CD14-positive monocyte (primary cell): Measurements from ENCODE around the gene ZNF92. TPM values are rescaled to one million over a fixed set of nuclear protein-coding genes. Genes with fewer than 3 reads are reported as not detected.

Experiments
- DNase-seq, 3 donors: peaks; one replicate each; pipeline ENCODE4 v3.0.0-alpha.2; 2011 to 2022
- H2AFZ ChIP-seq: 2 replicates; pipeline ENCODE4 v1.6.0; 2012; ENCODE audit warnings: mild to moderate bottlenecking, low read depth, low read length, inconsistent platforms; ENCODE audit not compliant: insufficient read depth, poor library complexity, severe bottlenecking
- H3K27ac ChIP-seq, 2 donors: 1 replicate in 1 of 2; 2 replicates in 1 of 2; pipeline ENCODE4 v1.5.1; 2012 to 2013; ENCODE audit warnings: low read length in 2 of 2, control low read depth in 1 of 2, inconsistent platforms in 1 of 2, low read depth in 1 of 2, mild to moderate bottlenecking in 1 of 2
- H3K27me3 ChIP-seq, 2 donors: one replicate each; pipeline versions ENCODE4 v1.6.0 to v1.6.1; 2011 to 2013; ENCODE audit warnings: low read length in 2 of 2; ENCODE audit not compliant: control insufficient read depth in 2 of 2, insufficient read depth in 2 of 2
- H3K36me3 ChIP-seq, 2 donors: replicated peaks in 1 of 2; 1 replicate in 1 of 2; 2 replicates in 1 of 2; pipeline versions ENCODE4 v1.5.1 to v1.6.1; 2012 to 2013; ENCODE audit warnings: low read length in 2 of 2, control low read depth in 1 of 2, inconsistent platforms in 1 of 2, mild to moderate bottlenecking in 1 of 2; ENCODE audit not compliant: insufficient read depth in 2 of 2, control insufficient read depth in 1 of 2
- H3K4me1 ChIP-seq, 2 donors: 1 replicate in 1 of 2; 2 replicates in 1 of 2; pipeline versions ENCODE4 v1.5.1 to v1.6.1; 2012 to 2013; ENCODE audit warnings: low read length in 2 of 2, control low read depth in 1 of 2, inconsistent platforms in 1 of 2, mild to moderate bottlenecking in 1 of 2, moderate library complexity in 1 of 2; ENCODE audit not compliant: insufficient read depth in 2 of 2, control insufficient read depth in 1 of 2
- H3K4me2 ChIP-seq: replicated peaks from 2 replicates; pipeline ENCODE3; 2012; ENCODE audit warnings: low read length, moderate library complexity, mild to moderate bottlenecking; ENCODE audit not compliant: poor library complexity, severe bottlenecking; ENCODE audit errors: extremely low read depth
- H3K4me3 ChIP-seq, 3 experiments: fragments of 200-600 bp in 1 of 3; sonication (generic) in 1 of 3; replicated peaks in 1 of 3; 1 replicate in 2 of 3; 2 replicates in 1 of 3; pipeline ENCODE4 v1.5.1; 2011 to 2013; ENCODE audit warnings: low read length in 3 of 3, mild to moderate bottlenecking in 3 of 3, control low read depth in 2 of 3, low read depth in 2 of 3, inconsistent platforms in 1 of 3, moderate library complexity in 1 of 3
- H3K79me2 ChIP-seq: 2 replicates; pipeline ENCODE4 v1.6.0; 2012; ENCODE audit warnings: mild to moderate bottlenecking, control low read depth, inconsistent platforms, low read length, moderate library complexity; ENCODE audit not compliant: insufficient read depth
- H3K9ac ChIP-seq: 2 replicates; pipeline ENCODE4 v1.6.0; 2017; ENCODE audit warnings: low read length, mild to moderate bottlenecking; ENCODE audit not compliant: insufficient read depth, poor library complexity, severe bottlenecking
- H3K9me3 ChIP-seq, 2 donors: replicated peaks in 1 of 2; 1 replicate in 1 of 2; 2 replicates in 1 of 2; pipeline versions ENCODE4 v1.5.1 to v1.6.1; 2012 to 2013; ENCODE audit warnings: low read length in 2 of 2, control low read depth in 1 of 2; ENCODE audit not compliant: control insufficient read depth in 1 of 2, insufficient read depth in 1 of 2
- H4K20me1 ChIP-seq: 2 replicates; pipeline ENCODE4 v1.6.0; 2012; ENCODE audit warnings: mild to moderate bottlenecking, low read length, control low read depth, moderate library complexity; ENCODE audit not compliant: insufficient read depth
- H3K27ac Mint-ChIP-seq, 7 donors: one replicate each; pipeline ENCODE4 v1.8.0; 2020; ENCODE audit warnings: mild to moderate bottlenecking in 7 of 7, mixed read lengths in 7 of 7, moderate library complexity in 6 of 7, inconsistent platforms in 2 of 7
- H3K27me3 Mint-ChIP-seq, 3 donors: one replicate each; pipeline ENCODE4 v1.8.0; 2021 to 2022; ENCODE audit warnings: low read depth in 3 of 3, mild to moderate bottlenecking in 3 of 3, mixed read lengths in 3 of 3, moderate library complexity in 3 of 3, inconsistent platforms in 1 of 3
- H3K36me3 Mint-ChIP-seq, 2 donors: one replicate each; pipeline ENCODE4 v1.8.0; 2020; ENCODE audit warnings: mixed read lengths in 2 of 2, inconsistent platforms in 1 of 2, mild to moderate bottlenecking in 1 of 2
- H3K4me1 Mint-ChIP-seq: one replicate; pipeline ENCODE4 v1.8.0; 2020; ENCODE audit warnings: mild to moderate bottlenecking, mixed read lengths
- H3K4me3 Mint-ChIP-seq, 2 donors: one replicate each; pipeline ENCODE4 v1.8.0; 2020; ENCODE audit warnings: mild to moderate bottlenecking in 2 of 2, mixed read lengths in 2 of 2, moderate library complexity in 1 of 2
- H3K9me3 Mint-ChIP-seq, 7 donors: one replicate each; pipeline ENCODE4 v1.8.0; 2020 to 2022; ENCODE audit warnings: mixed read lengths in 7 of 7, mild to moderate bottlenecking in 6 of 7, moderate library complexity in 6 of 7, inconsistent platforms in 2 of 7
- WGBS: methylation state at CpG from one replicate; pipeline ENCODE4 v1.1.5; 2013; ENCODE audit warnings: missing lambda C conversion rate; ENCODE audit not compliant: insufficient coverage; 5-methylcytosine and 5-hydroxymethylcytosine counted together
- intact Hi-C, 2 donors: fragments of 100-400 bp; cut with micrococcal nuclease; formaldehyde crosslinking; loops; one replicate each; pipeline versions ENCODE4 v1.15.0 to v1.15.1; 2023
- polyA plus RNA-seq, 3 donors: library from polyadenylated mRNA; depleted of rRNA in 1 of 3; unstranded in 2 of 3; stranded (reverse) in 1 of 3; fragments of 300-500 nt in 2 of 3; fragments of >200 nt in 1 of 3; fragmentation: Illumina TruSeq in 2 of 3; gene quantifications; 1 replicate in 2 of 3; 2 replicates in 1 of 3; pipeline ENCODE4 v1.2.3, GENCODE V29; 2012 to 2021
- TF ChIP-seq, protein P1 (sequence below): fragments of 200-600 bp; IDR thresholded peaks from one replicate; pipeline ENCODE4 v1.8.0; 2022; ENCODE audit warnings: antibody characterized with exemption, mild to moderate bottlenecking

ZNF92 gene
- polyA plus RNA-seq, 3 donors: 2.3 to 6.4 (median 4.1) TPM

DNA sequence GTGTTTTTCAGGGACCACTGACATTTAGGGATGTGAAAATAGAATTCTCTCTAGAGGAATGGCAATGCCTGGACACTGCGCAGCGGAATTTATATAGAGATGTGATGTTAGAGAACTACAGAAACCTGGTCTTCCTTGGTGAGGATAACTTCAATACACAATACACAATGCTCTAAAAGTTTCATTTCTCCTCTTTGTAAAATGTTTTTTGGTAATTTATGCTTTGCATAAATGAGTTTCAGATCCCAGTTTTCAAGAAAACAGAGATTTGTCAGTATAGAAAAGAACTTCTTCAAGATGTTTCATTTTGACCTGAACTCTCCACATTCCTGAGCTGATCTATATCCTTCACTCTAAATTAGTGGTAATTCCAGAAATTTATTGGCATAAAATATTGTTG lies 14.2 kb downstream of the ZNF92 start:
- H4K20me1 ChIP-seq: no peaks in the 10 kb centered on the region
- DNase-seq: no peak
- H3K9ac ChIP-seq: no peak overlapping the region
- H3K9me3 ChIP-seq: peaks cover 20 to 43% of the 10 kb centered on the region in 2 donors
- Mint-ChIP-seq H3K36me3 (peaks cover 49 to 68% of the 10 kb centered on the region in 2 donors), H3K9me3 (peaks cover 16 to 40% (median 36%) of the 10 kb centered on the region in 7 donors), H3K27me3 (no peaks in the 10 kb centered on the region), H3K4me3 (no peak overlapping the region), H3K4me1 (peaks cover 1% of the 10 kb centered on the region), H3K27ac (no peak overlapping the region)
- no CpG with 5 or more reads among the region's 2 CpGs for WGBS
- H3K4me2 ChIP-seq: no peak overlapping the region
- intact Hi-C loops: no loop called here
- H2AFZ ChIP-seq: no peak overlapping the region
- TF ChIP-seq, protein P1, sequence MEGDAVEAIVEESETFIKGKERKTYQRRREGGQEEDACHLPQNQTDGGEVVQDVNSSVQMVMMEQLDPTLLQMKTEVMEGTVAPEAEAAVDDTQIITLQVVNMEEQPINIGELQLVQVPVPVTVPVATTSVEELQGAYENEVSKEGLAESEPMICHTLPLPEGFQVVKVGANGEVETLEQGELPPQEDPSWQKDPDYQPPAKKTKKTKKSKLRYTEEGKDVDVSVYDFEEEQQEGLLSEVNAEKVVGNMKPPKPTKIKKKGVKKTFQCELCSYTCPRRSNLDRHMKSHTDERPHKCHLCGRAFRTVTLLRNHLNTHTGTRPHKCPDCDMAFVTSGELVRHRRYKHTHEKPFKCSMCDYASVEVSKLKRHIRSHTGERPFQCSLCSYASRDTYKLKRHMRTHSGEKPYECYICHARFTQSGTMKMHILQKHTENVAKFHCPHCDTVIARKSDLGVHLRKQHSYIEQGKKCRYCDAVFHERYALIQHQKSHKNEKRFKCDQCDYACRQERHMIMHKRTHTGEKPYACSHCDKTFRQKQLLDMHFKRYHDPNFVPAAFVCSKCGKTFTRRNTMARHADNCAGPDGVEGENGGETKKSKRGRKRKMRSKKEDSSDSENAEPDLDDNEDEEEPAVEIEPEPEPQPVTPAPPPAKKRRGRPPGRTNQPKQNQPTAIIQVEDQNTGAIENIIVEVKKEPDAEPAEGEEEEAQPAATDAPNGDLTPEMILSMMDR: no peak
- peaks cover 25 to 77% of the 10 kb centered on the region in 2 donors for H3K36me3 ChIP-seq
- H3K27ac ChIP-seq: no peak overlapping the region
- H3K4me1 ChIP-seq: no peaks in the 10 kb centered on the region
- H3K79me2 ChIP-seq: peaks cover 64% of the 10 kb centered on the region
- no peaks in the 10 kb centered on the region for H3K27me3 ChIP-seq
- no peak overlapping the region for H3K4me3 ChIP-seq

DNA sequence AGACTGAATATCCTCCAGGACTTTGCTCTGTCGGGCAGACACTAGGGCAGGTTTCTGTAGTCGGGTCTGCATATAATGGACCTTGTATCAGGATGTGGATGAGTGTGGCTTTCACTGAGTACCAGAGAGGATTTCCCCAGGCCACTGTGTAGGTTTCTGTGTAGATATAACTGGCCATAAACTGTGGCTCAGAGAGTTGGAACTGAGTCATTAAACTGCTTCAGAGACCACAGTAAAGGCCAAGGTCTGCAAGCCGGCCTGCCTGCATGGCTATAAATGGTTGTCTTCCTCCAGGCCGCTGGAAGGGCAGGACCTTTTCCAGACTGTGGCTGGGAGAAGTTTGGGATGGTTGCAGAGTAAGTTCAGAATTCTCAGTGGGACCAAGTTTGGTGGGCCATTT lies 16.9 kb downstream of the ZNF92 start:
- peaks cover 48% of the 10 kb centered on the region for H3K79me2 ChIP-seq
- H2AFZ ChIP-seq: no peak overlapping the region
- intact Hi-C loops: no loop called here
- Mint-ChIP-seq H3K36me3 (peaks cover 64 to 84% of the 10 kb centered on the region in 2 donors), H3K4me3 (no peak overlapping the region), H3K27me3 (no peaks in the 10 kb centered on the region), H3K4me1 (peaks cover 1% of the 10 kb centered on the region), H3K27ac (peak overlapping the region in 1 of 7 donors; percentile 26), H3K9me3 (peaks cover 22 to 51% (median 47%) of the 10 kb centered on the region in 7 donors)
- H4K20me1 ChIP-seq: no peaks in the 10 kb centered on the region
- WGBS: 100% methylated on average over 4 of the region's 4 CpGs
- H3K4me3 ChIP-seq: no peak overlapping the region
- H3K9ac ChIP-seq: no peak overlapping the region
- peaks cover 32 to 88% of the 10 kb centered on the region in 2 donors for H3K36me3 ChIP-seq
- H3K27me3 ChIP-seq: no peaks in the 10 kb centered on the region
- no peak for DNase-seq
- H3K4me1 ChIP-seq: no peaks in the 10 kb centered on the region
- H3K4me2 ChIP-seq: no peak overlapping the region
- TF ChIP-seq, protein P1: no peak
- no peak overlapping the region for H3K27ac ChIP-seq
- H3K9me3 ChIP-seq: peaks cover 29 to 62% of the 10 kb centered on the region in 2 donors
